K562 (cell line): ENCODE measurements around the gene ACSL3. TPM values are rescaled to one million over a fixed set of nuclear protein-coding genes. Genes with fewer than 3 reads are reported as not detected.

Experiments used
- ATAC-seq: fragments of 200-7000 bp; cut with Tn5 transposase; 3 replicates; pipeline ENCODE4 v1.9.1; 2020; ENCODE audit warnings: moderate library complexity
- BruUV-seq: library from RNA; stranded (reverse); fragments of 400-500 nt; replicated peaks from 2 replicates; lab custom pipeline; 2021; lab: Mats Ljungman, UMichigan
- CTCF ChIA-PET: fragments of 300-600 bp; formaldehyde crosslinking; extraction: SDS; loops from one replicate; lab custom pipeline; 2021; ENCODE audit warnings: low intra/inter-chr PET ratio; lab: Yijun Ruan, JAX
- POLR2A ChIA-PET: fragments of 300-600, 350-650 bp; sonication (Branson Sonifier 250); formaldehyde crosslinking; extraction: SDS; loops from one replicate; lab custom pipeline; 2021; ENCODE audit warnings: antibody characterized with exemption, inconsistent platforms; lab: Yijun Ruan, JAX
- DNase-seq, 4 experiments: peaks; one replicate each; pipeline versions ENCODE4 v3.0.0 to v3.0.0-alpha.2; 2011 to 2018; ENCODE audit warnings: low spot score in 3 of 4, mixed read lengths in 3 of 4; ENCODE audit errors: extremely low read depth in 1 of 4
- FAIRE-seq: peaks from 2 replicates; lab custom pipeline; 2011; peaks lifted over from hg19 to GRCh38; lab: Jason Lieb, UNC
- H2AFZ ChIP-seq: 2 replicates; pipeline ENCODE4 v1.6.0; 2011; ENCODE audit warnings: low read depth, low read length, control low read depth, inconsistent platforms
- H3K27ac ChIP-seq: fragments of 200-600 bp; 3 replicates; pipeline ENCODE4 v1.8.0; 2011; ENCODE audit warnings: low read depth, mild to moderate bottlenecking, control low read depth, inconsistent platforms, low read length, moderate library complexity, mixed read lengths; ENCODE audit errors: extremely low read depth
- H3K27me3 ChIP-seq, 2 experiments: fragments of 300-600 bp in 1 of 2; 2 replicates in 1 of 2; 3 replicates in 1 of 2; pipeline versions ENCODE4 v1.6.0 to v1.8.0; 2011; ENCODE audit warnings: inconsistent platforms in 2 of 2, low read length in 2 of 2, mild to moderate bottlenecking in 1 of 2, mixed read lengths in 1 of 2, moderate library complexity in 1 of 2; ENCODE audit not compliant: control insufficient read depth in 2 of 2, insufficient read depth in 2 of 2
- H3K36me3 ChIP-seq: fragments of 300-600 bp; 3 replicates; pipeline ENCODE4 v1.8.0; 2011; ENCODE audit warnings: mild to moderate bottlenecking, low read length, inconsistent platforms; ENCODE audit not compliant: control insufficient read depth, insufficient read depth
- H3K4me1 ChIP-seq, 2 experiments: fragments of 200-600 bp in 1 of 2; replicated peaks in 1 of 2; 2 replicates in 1 of 2; 3 replicates in 1 of 2; pipeline versions ENCODE4 v1.5.1 to v1.8.0; 2011; ENCODE audit warnings: inconsistent platforms in 2 of 2, low read length in 2 of 2, mild to moderate bottlenecking in 1 of 2, mixed read lengths in 1 of 2, moderate library complexity in 1 of 2; ENCODE audit not compliant: control insufficient read depth in 2 of 2, insufficient read depth in 2 of 2
- H3K4me2 ChIP-seq: 2 replicates; pipeline ENCODE4 v1.6.1; 2011; ENCODE audit warnings: low read length, control low read depth, inconsistent platforms, mixed read lengths; ENCODE audit not compliant: insufficient read depth
- H3K4me3 ChIP-seq: fragments of 200-600 bp; sonication (generic), shearing (Covaris generic); 2 replicates; pipeline ENCODE4 v1.5.1; 2016; ENCODE audit warnings: control low read depth, inconsistent platforms
- H3K79me2 ChIP-seq: fragments of 200-600 bp; 3 replicates; pipeline ENCODE4 v1.8.0; 2011; ENCODE audit warnings: low read length, inconsistent platforms; ENCODE audit not compliant: control insufficient read depth, insufficient read depth
- H3K9ac ChIP-seq, 2 experiments: 2 replicates each; pipeline versions ENCODE4 v1.6.0 to v1.6.1; 2011; ENCODE audit warnings: low read depth in 2 of 2, low read length in 2 of 2, control low read depth in 1 of 2, inconsistent platforms in 1 of 2, mild to moderate bottlenecking in 1 of 2, mixed read lengths in 1 of 2; ENCODE audit not compliant: insufficient read depth in 1 of 2
- H3K9me1 ChIP-seq: one replicate; pipeline ENCODE4 v1.6.0; 2011; ENCODE audit warnings: inconsistent platforms, mild to moderate bottlenecking, low read length, moderate library complexity; ENCODE audit not compliant: control insufficient read depth, insufficient read depth
- H3K9me3 ChIP-seq: replicated peaks from 2 replicates; pipeline ENCODE4 v1.5.1; 2011; ENCODE audit warnings: low read depth, low read length, inconsistent platforms; ENCODE audit not compliant: control insufficient read depth, insufficient read depth
- H4K20me1 ChIP-seq: replicated peaks from 2 replicates; pipeline ENCODE4 v1.6.1; 2011; ENCODE audit warnings: low read length, inconsistent platforms, mixed read lengths; ENCODE audit not compliant: control insufficient read depth, insufficient read depth
- ATF3 ChIP-seq, 2 experiments: fragments of 450-650 bp in 1 of 2; sonication (generic) in 1 of 2; formaldehyde crosslinking in 1 of 2; IDR thresholded peaks in 1 of 2; conservative IDR thresholded peaks in 1 of 2; 2 replicates each; pipeline versions ENCODE4 v1.6.1 to v1.8.1; 2016 to 2023; ENCODE audit warnings: mild to moderate bottlenecking in 2 of 2, moderate library complexity in 2 of 2, inconsistent platforms in 1 of 2, missing genetic modification reagents in 1 of 2
- ATF7 ChIP-seq: fragments of 450-650 bp; IDR thresholded peaks from 2 replicates; pipeline ENCODE4 v1.7.1; 2014; ENCODE audit warnings: mild to moderate bottlenecking, moderate library complexity
- DIDO1 ChIP-seq: fragments of 450-650 bp; IDR thresholded peaks from 2 replicates; pipeline ENCODE4 v1.6.1; 2016; ENCODE audit warnings: low read depth, missing biosample characterization, missing genetic modification characterization
- DPF2 ChIP-seq: fragments of 450-650 bp; IDR thresholded peaks from 2 replicates; pipeline ENCODE4 v1.6.1; 2016
- ETV1 ChIP-seq: fragments of 450-650 bp; conservative IDR thresholded peaks from 2 replicates; pipeline ENCODE4 v1.6.1; 2016; ENCODE audit warnings: missing genetic modification characterization, control low read depth, low read depth, missing compliant biosample characterization
- FIP1L1 ChIP-seq: fragments of 200-400 bp; formaldehyde crosslinking; IDR thresholded peaks from 2 replicates; pipeline ENCODE4 v1.6.1; 2018; ENCODE audit warnings: mild to moderate bottlenecking, low read depth, low read length; ENCODE audit not compliant: poor library complexity, severe bottlenecking
- FOXA3 ChIP-seq, 2 experiments: fragments of 450-650 bp in 1 of 2; sonication (generic) in 1 of 2; formaldehyde crosslinking; IDR thresholded peaks in 1 of 2; conservative IDR thresholded peaks in 1 of 2; 2 replicates each; pipeline versions ENCODE4 v1.4.0 to v1.8.0; 2020 to 2022; ENCODE audit warnings: mild to moderate bottlenecking in 2 of 2, missing genetic modification reagents in 1 of 2
- GATAD2A ChIP-seq: fragments of 450-650 bp; IDR thresholded peaks from 2 replicates; pipeline ENCODE4 v1.6.1; 2017
- HEY1 ChIP-seq: fragments of 250-450 bp; sonication (Bioruptor Pico); IDR thresholded peaks from 2 replicates; pipeline ENCODE4 v1.5.0; 2020; ENCODE audit warnings: mild to moderate bottlenecking, moderate library complexity, borderline replicate concordance
- MEIS2 ChIP-seq: fragments of 450-650 bp; IDR thresholded peaks from 2 replicates; pipeline ENCODE4 v1.6.1; 2014; ENCODE audit warnings: mild to moderate bottlenecking; ENCODE audit not compliant: partially characterized antibody
- NR1H2 ChIP-seq: sonication (generic); formaldehyde crosslinking; IDR thresholded peaks from 2 replicates; pipeline ENCODE4 v1.4.0; 2020; ENCODE audit warnings: mild to moderate bottlenecking, missing genetic modification reagents
- POLR2B ChIP-seq: fragments of 450-650 bp; IDR thresholded peaks from 2 replicates; pipeline ENCODE4 v1.6.1; 2018; ENCODE audit warnings: low read depth; ENCODE audit not compliant: partially characterized antibody
- PURB ChIP-seq: sonication (generic); formaldehyde crosslinking; IDR thresholded peaks from 2 replicates; pipeline ENCODE4 v1.9.0; 2021; ENCODE audit warnings: low read depth, mild to moderate bottlenecking, missing genetic modification reagents
- U2AF2 ChIP-seq: fragments of 200-400 bp; formaldehyde crosslinking; optimal IDR thresholded peaks from 2 replicates; pipeline ENCODE3; 2017; ENCODE audit warnings: low read depth, mild to moderate bottlenecking, low read length
- ZBTB17 ChIP-seq: fragments of 450-650 bp; formaldehyde crosslinking; IDR thresholded peaks from 2 replicates; pipeline ENCODE4 v1.4.0; 2020; ENCODE audit warnings: mild to moderate bottlenecking
- WGBS: fragments of 100-300 bp; shearing (Covaris generic); methylation state at CpG from one replicate; pipeline ENCODE4 v1.1.6; 2016; ENCODE audit warnings: low coverage, mixed read lengths; ENCODE audit not compliant: insufficient coverage; ENCODE audit errors: missing lambda C conversion rate; 5-methylcytosine and 5-hydroxymethylcytosine counted together
- in situ Hi-C: fragments of 300-500 bp; cut with MboI; formaldehyde crosslinking; loops from 4 replicates; pipeline ENCODE4 v1.15.0; 2018; ENCODE audit warnings: inconsistent platforms, mixed read lengths
- intact Hi-C: fragments of 100-400 bp; cut with micrococcal nuclease; formaldehyde crosslinking; loops from 2 replicates; pipeline ENCODE4 v1.14.2; 2022
- polyA plus RNA-seq, 8 experiments: library from polyadenylated mRNA; depleted of rRNA in 4 of 8; stranded (reverse) in 5 of 8; unstranded in 3 of 8; fragments of >200 nt; fragmentation: Nextera tagmentation in 2 of 8; fragmentation: Illumina TruSeq in 1 of 8; extraction: Ambion mirVana in 2 of 8; extraction: Trizol in 1 of 8; gene quantifications; 2 replicates each; pipeline versions ENCODE4 v1.2.1 to v1.2.3, GENCODE V29; 2011 to 2014; ENCODE audit warnings: inconsistent platforms in 1 of 8, missing spikeins in 1 of 8
- total RNA-seq, 7 experiments: library from RNA; depleted of rRNA in 6 of 7; stranded (reverse); fragments of >200 nt in 6 of 7; fragmentation: Illumina TruSeq in 2 of 7; extraction: Trizol in 2 of 7; gene quantifications; 2 replicates each; pipeline versions ENCODE4 v1.2.1 to v1.2.3, GENCODE V29; 2011 to 2021; ENCODE audit warnings: low replicate concordance in 1 of 7
- TF ChIP-seq, protein P1 (sequence below), 3 experiments: fragments of 200-800 bp in 1 of 3; sonication (Bioruptor generic) in 1 of 3; sonication (generic) in 1 of 3; formaldehyde crosslinking in 1 of 3; IDR thresholded peaks; 2 replicates each; pipeline versions ENCODE4 v1.6.1 to v1.8.0; 2016 to 2022; ENCODE audit warnings: mild to moderate bottlenecking in 2 of 3, missing compliant biosample characterization in 2 of 3, missing genetic modification characterization in 2 of 3, missing genetic modification reagents in 1 of 3
- TF ChIP-seq, protein P2 (sequence below): IDR thresholded peaks from 2 replicates; pipeline ENCODE4 v1.6.1; 2011; ENCODE audit warnings: borderline replicate concordance, low read depth, mild to moderate bottlenecking, moderate library complexity, low read length; ENCODE audit not compliant: insufficient read depth, poor library complexity, severe bottlenecking

Gene ACSL3
- total and polyA plus RNA-seq, 9 of the 15 experiments (the other 6 are each of a cell fraction or from before 2014, with no cell fraction given), result 21.3 to 123 (median 85.2) TPM

- Histone ChIP-seq H3K9ac (no peak overlapping the region), H3K27me3 (no peaks in the 10 kb centered on the region), H3K36me3 (peaks cover 84% of the 10 kb centered on the region), H3K4me1 (peaks cover 0 to 17% of the 10 kb centered on the region in 2 experiments; a peak in 2 of 5 replicates), H2AFZ (no peak overlapping the region), H3K27ac (peak overlapping the region; percentile 68), H3K9me3 (no peaks in the 10 kb centered on the region), H3K9me1 (no peaks in the 10 kb centered on the region), H3K4me2 (peak overlapping the region; percentile 55), H3K4me3 (no peak overlapping the region), H3K79me2 (peaks cover 45% of the 10 kb centered on the region), H4K20me1 (no peaks in the 10 kb centered on the region)
- WGBS, result 5% methylated on average over 2 of the region's 2 CpGs
- DNase-seq, result peak; percentile 43 to 79 (median 56)
- ChIA-PET POLR2A (no interaction called here), CTCF (no interaction called here)
- BruUV-seq, result no TSS peak
- intact Hi-C loops (no loop called here), in situ Hi-C loops (loop anchor here (10.0 kb wide), 1 partner anchor 225 kb away; no protein-coding TSS in a partner anchor)
- peak; percentile 88 for ATAC-seq
- peak; percentile 63 for FAIRE-seq
- TF ChIP-seq GATAD2A (0 out of 2 replicates have a peak, but pooled peaks have one; percentile 6), POLR2B (no peak), ATF7 (peak; percentile 83), FIP1L1 (no peak), PURB (no peak), U2AF2 (no peak), ETV1 (tag) (no peak), ZBTB17 (no peak), ATF3 (IDR thresholded peaks at IDR 0.05) (peak; percentile 96), ATF3 (CRISPR knock-in tag; conservative IDR thresholded peaks at IDR 0.05) (no peak), MEIS2 (peak; percentile 14), HEY1 (CRISPR knock-in tag) (no peak), DIDO1 (tag) (no peak), DPF2 (peak; percentile 81), FOXA3 (CRISPR knock-in tag; conservative IDR thresholded peaks at IDR 0.05 in 1 of 2, IDR thresholded peaks at IDR 0.05 in 1 of 2) (no peak), NR1H2 (CRISPR knock-in tag) (no peak)
- TF ChIP-seq, protein P1, sequence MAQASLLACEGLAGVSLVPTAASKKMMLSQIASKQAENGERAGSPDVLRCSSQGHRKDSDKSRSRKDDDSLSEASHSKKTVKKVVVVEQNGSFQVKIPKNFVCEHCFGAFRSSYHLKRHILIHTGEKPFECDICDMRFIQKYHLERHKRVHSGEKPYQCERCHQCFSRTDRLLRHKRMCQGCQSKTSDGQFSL (CRISPR knock-in tag; IDR thresholded peaks at IDR 0.05), result no peak
- TF ChIP-seq, protein P1 (tag; IDR thresholded peaks at IDR 0.05), result no peak
- TF ChIP-seq, protein P2, sequence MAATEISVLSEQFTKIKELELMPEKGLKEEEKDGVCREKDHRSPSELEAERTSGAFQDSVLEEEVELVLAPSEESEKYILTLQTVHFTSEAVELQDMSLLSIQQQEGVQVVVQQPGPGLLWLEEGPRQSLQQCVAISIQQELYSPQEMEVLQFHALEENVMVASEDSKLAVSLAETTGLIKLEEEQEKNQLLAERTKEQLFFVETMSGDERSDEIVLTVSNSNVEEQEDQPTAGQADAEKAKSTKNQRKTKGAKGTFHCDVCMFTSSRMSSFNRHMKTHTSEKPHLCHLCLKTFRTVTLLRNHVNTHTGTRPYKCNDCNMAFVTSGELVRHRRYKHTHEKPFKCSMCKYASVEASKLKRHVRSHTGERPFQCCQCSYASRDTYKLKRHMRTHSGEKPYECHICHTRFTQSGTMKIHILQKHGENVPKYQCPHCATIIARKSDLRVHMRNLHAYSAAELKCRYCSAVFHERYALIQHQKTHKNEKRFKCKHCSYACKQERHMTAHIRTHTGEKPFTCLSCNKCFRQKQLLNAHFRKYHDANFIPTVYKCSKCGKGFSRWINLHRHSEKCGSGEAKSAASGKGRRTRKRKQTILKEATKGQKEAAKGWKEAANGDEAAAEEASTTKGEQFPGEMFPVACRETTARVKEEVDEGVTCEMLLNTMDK, result no peak
Measured at GRCh38 chr2:222919841-222920526, 59.1 kb downstream of the ACSL3 start.
